Smooth muscle cell (in vitro differentiated cells): ENCODE data around the gene ANGPTL2. TPM values are rescaled to one million over a fixed set of nuclear protein-coding genes. Genes with fewer than 3 reads are reported as not detected.
A peak's percentile ranks its signal among the peaks of the same experiment; 100 is the strongest.

ENCODE experiments used
- DNase-seq: peaks from one replicate; lab custom pipeline; 2025; ENCODE audit not compliant: unreplicated experiment; lab: John Stamatoyannopoulos, UW
- H2AFZ ChIP-seq: fragments of 200-600 bp; sonication (generic); 2 replicates; pipeline ENCODE4 v1.6.0; 2016; ENCODE audit warnings: antibody characterized with exemption, low read depth, mild to moderate bottlenecking
- H3F3A ChIP-seq: fragments of 200-600 bp; sonication (generic); 2 replicates; pipeline ENCODE4 v1.6.0; 2017; ENCODE audit warnings: antibody characterized with exemption, low read depth
- H3K27ac ChIP-seq: fragments of 200-600 bp; sonication (generic); 2 replicates; pipeline ENCODE4 v1.5.1; 2016; ENCODE audit warnings: low read depth, mild to moderate bottlenecking
- H3K27me3 ChIP-seq: fragments of 200-600 bp; sonication (generic); 2 replicates; pipeline ENCODE4 v1.6.1; 2016; ENCODE audit warnings: low read depth, mild to moderate bottlenecking
- H3K36me3 ChIP-seq: fragments of 200-600 bp; sonication (generic); 2 replicates; pipeline ENCODE4 v1.5.1; 2016; ENCODE audit warnings: low read depth
- H3K4me1 ChIP-seq: fragments of 200-600 bp; sonication (generic); 2 replicates; pipeline ENCODE4 v1.5.1; 2016; ENCODE audit warnings: low read depth
- H3K4me2 ChIP-seq: fragments of 200-600 bp; sonication (generic); 2 replicates; pipeline ENCODE4 v1.6.0; 2016; ENCODE audit warnings: mild to moderate bottlenecking
- H3K4me3 ChIP-seq: fragments of 200-600 bp; sonication (generic); 2 replicates; pipeline ENCODE4 v1.5.1; 2016; ENCODE audit warnings: mild to moderate bottlenecking
- H3K79me2 ChIP-seq: fragments of 200-600 bp; sonication (generic); 2 replicates; pipeline ENCODE4 v1.6.0; 2016; ENCODE audit warnings: low read depth, mild to moderate bottlenecking
- H3K9ac ChIP-seq: fragments of 200-600 bp; sonication (generic); 2 replicates; pipeline ENCODE4 v1.6.0; 2016; ENCODE audit warnings: low read depth
- H3K9me3 ChIP-seq: fragments of 200-600 bp; sonication (generic); replicated peaks from 2 replicates; pipeline ENCODE4 v1.5.1; 2016; ENCODE audit warnings: low read depth
- H4K20me1 ChIP-seq: fragments of 200-600 bp; sonication (generic); 2 replicates; pipeline ENCODE4 v1.6.0; 2016; ENCODE audit warnings: low read depth
- CTCF ChIP-seq: fragments of 200-600 bp; sonication (generic); IDR thresholded peaks from 2 replicates; pipeline ENCODE4 v1.5.1; 2017; ENCODE audit warnings: borderline replicate concordance, mild to moderate bottlenecking, antibody characterized with exemption; ENCODE audit not compliant: insufficient read depth, poor library complexity, severe bottlenecking
- WGBS: methylation state at CpG from one replicate; pipeline ENCODE4 v1.1.7; 2016; ENCODE audit warnings: low lambda C conversion rate; 5-methylcytosine and 5-hydroxymethylcytosine counted together
- polyA plus RNA-seq: library from polyadenylated mRNA; unstranded; fragments of >200 nt; fragmentation: Nextera tagmentation; extraction: Ambion mirVana; gene quantifications from 2 replicates; pipeline ENCODE4 v1.2.1, GENCODE V29; 2016
- total RNA-seq: library from RNA; depleted of rRNA; stranded (reverse); fragments of >200 nt; gene quantifications from 2 replicates; pipeline ENCODE4 v1.2.3, GENCODE V29; 2014

Gene ANGPTL2
- total and polyA plus RNA-seq, 2 experiments from 2014 or later, result 16.1 to 18.7 TPM

- Histone ChIP-seq H4K20me1 (peaks cover 6% of the 10 kb centered on the region), H3K79me2 (peaks cover 5% of the 10 kb centered on the region), H3K4me2 (peak overlapping the region; percentile 93), H3K36me3 (no peaks in the 10 kb centered on the region), H3K9me3 (no peaks in the 10 kb centered on the region), H3K4me3 (peak overlapping the region; percentile 55), H3K27ac (peak overlapping the region; percentile 82), H2AFZ (peak overlapping the region; percentile 76), H3K27me3 (no peaks in the 10 kb centered on the region), H3K9ac (peak overlapping the region; percentile 43), H3K4me1 (peaks cover 8% of the 10 kb centered on the region), H3F3A (no peaks in the 10 kb centered on the region)
- DNase-seq, result no peak
- no peak for TF ChIP-seq CTCF
- WGBS, result 47% methylated on average over 16 of the region's 16 CpGs
Observed at GRCh38 chr9:127123064-127123890, 842 bp upstream of the ANGPTL2 start.

- Histone ChIP-seq H3K9me3 (no peaks in the 10 kb centered on the region), H3F3A (no peaks in the 10 kb centered on the region), H4K20me1 (peaks cover 6% of the 10 kb centered on the region), H3K27ac (peak overlapping the region; percentile 82), H3K79me2 (peaks cover 5% of the 10 kb centered on the region), H3K27me3 (no peaks in the 10 kb centered on the region), H3K9ac (peak overlapping the region; percentile 78), H2AFZ (peak overlapping the region; percentile 76), H3K4me2 (peak overlapping the region; percentile 93), H3K36me3 (no peaks in the 10 kb centered on the region), H3K4me3 (peak overlapping the region; percentile 55), H3K4me1 (peaks cover 8% of the 10 kb centered on the region)
- no peak for TF ChIP-seq CTCF
- peak; percentile 54 for DNase-seq
- 18% methylated on average over 20 of the region's 20 CpGs for whole genome bisulfite sequencing
Observed at GRCh38 chr9:127121628-127122175, 733 bp downstream of the ANGPTL2 start.

GRCh38 chr9:127119320-127119709, 3.1 kb downstream of the ANGPTL2 start:
- Histone ChIP-seq H3F3A (no peaks in the 10 kb centered on the region), H3K4me2 (no peak overlapping the region), H3K36me3 (no peaks in the 10 kb centered on the region), H3K4me3 (no peak overlapping the region), H3K27ac (no peak overlapping the region), H3K9ac (no peak overlapping the region), H3K79me2 (peaks cover 5% of the 10 kb centered on the region), H4K20me1 (peaks cover 6% of the 10 kb centered on the region), H3K27me3 (no peaks in the 10 kb centered on the region), H3K4me1 (peaks cover 8% of the 10 kb centered on the region), H3K9me3 (no peaks in the 10 kb centered on the region), H2AFZ (no peak overlapping the region)
- DNase-seq, result no peak
- WGBS, result 96% methylated on average over 4 of the region's 4 CpGs
- TF ChIP-seq CTCF, result no peak
